ENCODE measurements around the gene MEOX1. TPM values are rescaled to one million over a fixed set of nuclear protein-coding genes. Genes with fewer than 3 reads are reported as not detected.

MEOX1 gene
- total and polyA plus RNA-seq, 2 of the 13 experiments (the other 11 are each of a cell fraction or from before 2014, with no cell fraction given), result not detected

GRCh38 chr17:43694081-43694870, 32.6 kb upstream of the MEOX1 start (continued):
- TF ChIP-seq ZNF563 (CRISPR knock-in tag; IDR thresholded peaks at IDR 0.05) (no peak), ATRX (CRISPR knock-in tag; IDR thresholded peaks at IDR 0.05; ENCODE audit: borderline replicate concordance) (no peak), CEBPZ (IDR thresholded peaks at IDR 0.05; ENCODE audit: low read length) (no peak), ZNF672 (CRISPR knock-in tag; IDR thresholded peaks at IDR 0.05) (no peak), ZBTB21 (CRISPR knock-in tag; IDR thresholded peaks at IDR 0.05) (no peak), ZNF18 (CRISPR knock-in tag; IDR thresholded peaks at IDR 0.05; ENCODE audit: insufficient replicate concordance) (no peak), ZNF292 (CRISPR knock-in tag; IDR thresholded peaks at IDR 0.05; ENCODE audit: borderline replicate concordance, low read depth) (no peak), ZFP36L2 (CRISPR knock-in tag; IDR thresholded peaks at IDR 0.05) (no peak), ISX (CRISPR knock-in tag; conservative IDR thresholded peaks at IDR 0.05) (no peak), NR0B2 (CRISPR knock-in tag; IDR thresholded peaks at IDR 0.05) (no peak), ZNF3 (CRISPR knock-in tag; IDR thresholded peaks at IDR 0.05) (no peak), U2AF1 (optimal IDR thresholded peaks at IDR 0.05; ENCODE audit: low read depth, low read length) (no peak), SAFB2 (CRISPR knock-in tag; IDR thresholded peaks at IDR 0.05; ENCODE audit: borderline replicate concordance, low read depth) (no peak), ZNF7 (CRISPR knock-in tag; IDR thresholded peaks at IDR 0.05) (no peak), POLR2AphosphoS2 (IDR thresholded peaks at IDR 0.05; ENCODE audit: low read depth, low read length) (no peak), ERF (CRISPR knock-in tag; IDR thresholded peaks at IDR 0.05) (peak; percentile 60; the same call in 1 of the 2 replicates), ZNF777 (CRISPR knock-in tag; IDR thresholded peaks at IDR 0.05) (peak; percentile 21; the same call in 1 of the 2 replicates), TFE3 (CRISPR knock-in tag; IDR thresholded peaks at IDR 0.05) (0 out of 2 replicates have a peak, but pooled peaks have one; percentile 35), ELK4 (CRISPR knock-in tag; IDR thresholded peaks at IDR 0.05; ENCODE audit: borderline replicate concordance) (no peak), GLI4 (CRISPR knock-in tag; IDR thresholded peaks at IDR 0.05; ENCODE audit: borderline replicate concordance) (no peak), MEIS1 (CRISPR knock-in tag; IDR thresholded peaks at IDR 0.05; ENCODE audit: borderline replicate concordance) (no peak), DNMT3B (CRISPR knock-in tag; conservative IDR thresholded peaks at IDR 0.05) (no peak)
